Panc1 (cell line): Measurements from ENCODE around the gene TTLL11.

Experiments used
- TF ChIP-seq, protein P1 (sequence below): fragments of 450-650 bp; IDR thresholded peaks from 2 replicates; pipeline ENCODE4 v1.5.1; 2017; ENCODE audit warnings: mild to moderate bottlenecking
- TF ChIP-seq, protein P2 (sequence below), 2 experiments: IDR thresholded peaks; 2 replicates each; pipeline ENCODE4 v1.6.1; 2011 to 2012; ENCODE audit warnings: low read depth in 2 of 2, control low read depth in 1 of 2, low read length in 1 of 2, mild to moderate bottlenecking in 1 of 2, moderate library complexity in 1 of 2; ENCODE audit not compliant: insufficient read depth in 1 of 2

DNA sequence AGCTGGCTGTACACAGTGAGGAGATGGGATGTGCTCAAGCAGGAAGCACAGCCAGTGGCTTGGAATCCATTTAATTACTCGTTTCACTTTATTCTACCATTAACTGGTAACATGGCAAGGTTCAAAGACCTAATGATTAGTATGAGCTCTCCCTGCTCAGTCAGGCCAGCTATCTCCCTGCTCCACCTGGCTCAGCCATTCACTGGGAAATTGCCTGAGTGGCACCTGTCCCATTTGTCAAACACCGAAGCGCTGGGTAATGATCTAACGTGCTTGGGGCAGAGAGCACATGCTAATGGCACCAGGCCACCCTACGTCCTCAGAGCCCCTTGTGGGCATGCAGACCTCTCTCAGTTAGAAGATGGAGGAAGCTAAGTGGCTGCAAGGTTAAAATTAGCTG, 162.2 kb downstream of the TTLL11 start:
- TF ChIP-seq, protein P1, sequence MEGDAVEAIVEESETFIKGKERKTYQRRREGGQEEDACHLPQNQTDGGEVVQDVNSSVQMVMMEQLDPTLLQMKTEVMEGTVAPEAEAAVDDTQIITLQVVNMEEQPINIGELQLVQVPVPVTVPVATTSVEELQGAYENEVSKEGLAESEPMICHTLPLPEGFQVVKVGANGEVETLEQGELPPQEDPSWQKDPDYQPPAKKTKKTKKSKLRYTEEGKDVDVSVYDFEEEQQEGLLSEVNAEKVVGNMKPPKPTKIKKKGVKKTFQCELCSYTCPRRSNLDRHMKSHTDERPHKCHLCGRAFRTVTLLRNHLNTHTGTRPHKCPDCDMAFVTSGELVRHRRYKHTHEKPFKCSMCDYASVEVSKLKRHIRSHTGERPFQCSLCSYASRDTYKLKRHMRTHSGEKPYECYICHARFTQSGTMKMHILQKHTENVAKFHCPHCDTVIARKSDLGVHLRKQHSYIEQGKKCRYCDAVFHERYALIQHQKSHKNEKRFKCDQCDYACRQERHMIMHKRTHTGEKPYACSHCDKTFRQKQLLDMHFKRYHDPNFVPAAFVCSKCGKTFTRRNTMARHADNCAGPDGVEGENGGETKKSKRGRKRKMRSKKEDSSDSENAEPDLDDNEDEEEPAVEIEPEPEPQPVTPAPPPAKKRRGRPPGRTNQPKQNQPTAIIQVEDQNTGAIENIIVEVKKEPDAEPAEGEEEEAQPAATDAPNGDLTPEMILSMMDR: no peak
- TF ChIP-seq, protein P2, sequence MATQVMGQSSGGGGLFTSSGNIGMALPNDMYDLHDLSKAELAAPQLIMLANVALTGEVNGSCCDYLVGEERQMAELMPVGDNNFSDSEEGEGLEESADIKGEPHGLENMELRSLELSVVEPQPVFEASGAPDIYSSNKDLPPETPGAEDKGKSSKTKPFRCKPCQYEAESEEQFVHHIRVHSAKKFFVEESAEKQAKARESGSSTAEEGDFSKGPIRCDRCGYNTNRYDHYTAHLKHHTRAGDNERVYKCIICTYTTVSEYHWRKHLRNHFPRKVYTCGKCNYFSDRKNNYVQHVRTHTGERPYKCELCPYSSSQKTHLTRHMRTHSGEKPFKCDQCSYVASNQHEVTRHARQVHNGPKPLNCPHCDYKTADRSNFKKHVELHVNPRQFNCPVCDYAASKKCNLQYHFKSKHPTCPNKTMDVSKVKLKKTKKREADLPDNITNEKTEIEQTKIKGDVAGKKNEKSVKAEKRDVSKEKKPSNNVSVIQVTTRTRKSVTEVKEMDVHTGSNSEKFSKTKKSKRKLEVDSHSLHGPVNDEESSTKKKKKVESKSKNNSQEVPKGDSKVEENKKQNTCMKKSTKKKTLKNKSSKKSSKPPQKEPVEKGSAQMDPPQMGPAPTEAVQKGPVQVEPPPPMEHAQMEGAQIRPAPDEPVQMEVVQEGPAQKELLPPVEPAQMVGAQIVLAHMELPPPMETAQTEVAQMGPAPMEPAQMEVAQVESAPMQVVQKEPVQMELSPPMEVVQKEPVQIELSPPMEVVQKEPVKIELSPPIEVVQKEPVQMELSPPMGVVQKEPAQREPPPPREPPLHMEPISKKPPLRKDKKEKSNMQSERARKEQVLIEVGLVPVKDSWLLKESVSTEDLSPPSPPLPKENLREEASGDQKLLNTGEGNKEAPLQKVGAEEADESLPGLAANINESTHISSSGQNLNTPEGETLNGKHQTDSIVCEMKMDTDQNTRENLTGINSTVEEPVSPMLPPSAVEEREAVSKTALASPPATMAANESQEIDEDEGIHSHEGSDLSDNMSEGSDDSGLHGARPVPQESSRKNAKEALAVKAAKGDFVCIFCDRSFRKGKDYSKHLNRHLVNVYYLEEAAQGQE (IDR thresholded peaks at IDR 0.05; ENCODE audit: insufficient read depth in 1 of 2, low read depth in 2 of 2, low read length in 1 of 2): no peak
